ENCODE results near the gene HSBP1. TPM values are rescaled to one million over a fixed set of nuclear protein-coding genes. Genes with fewer than 3 reads are reported as not detected.

The HSBP1 gene
- 8.8 and 20.6 TPM in 2 replicates for total RNA-seq (2012; rRNA removed)
- polyA plus RNA-seq (2012; rRNA removed), result 65.2 and 125 TPM in 2 replicates
- polyA plus RNA-seq (2012; cell fraction: cytosol; rRNA removed), result 4.9 and 5.5 TPM in 2 replicates
- 5.2 and 22.2 TPM in 2 replicates for polyA plus RNA-seq (2012; cell fraction: nucleus; rRNA removed; ENCODE audit: low replicate concordance)
- percentile 66 among the genes with signal in this experiment for Bru-seq, nascent RNA
- percentile 76 among the genes with signal in this experiment for BruChase-seq, experiment 1, labeled RNA remaining after a 6-hour chase
- percentile 64 among the genes with signal in this experiment for BruChase-seq, experiment 2, labeled RNA remaining after a 2-hour chase
- long read RNA-seq, full-length matches to known transcripts, result 178 of 184 reads
- long read RNA-seq, partial matches to known transcripts, result 1 of 184 reads
- long read RNA-seq, other reads (novel, unspliced or antisense), result 5 of 184 reads

DNA sequence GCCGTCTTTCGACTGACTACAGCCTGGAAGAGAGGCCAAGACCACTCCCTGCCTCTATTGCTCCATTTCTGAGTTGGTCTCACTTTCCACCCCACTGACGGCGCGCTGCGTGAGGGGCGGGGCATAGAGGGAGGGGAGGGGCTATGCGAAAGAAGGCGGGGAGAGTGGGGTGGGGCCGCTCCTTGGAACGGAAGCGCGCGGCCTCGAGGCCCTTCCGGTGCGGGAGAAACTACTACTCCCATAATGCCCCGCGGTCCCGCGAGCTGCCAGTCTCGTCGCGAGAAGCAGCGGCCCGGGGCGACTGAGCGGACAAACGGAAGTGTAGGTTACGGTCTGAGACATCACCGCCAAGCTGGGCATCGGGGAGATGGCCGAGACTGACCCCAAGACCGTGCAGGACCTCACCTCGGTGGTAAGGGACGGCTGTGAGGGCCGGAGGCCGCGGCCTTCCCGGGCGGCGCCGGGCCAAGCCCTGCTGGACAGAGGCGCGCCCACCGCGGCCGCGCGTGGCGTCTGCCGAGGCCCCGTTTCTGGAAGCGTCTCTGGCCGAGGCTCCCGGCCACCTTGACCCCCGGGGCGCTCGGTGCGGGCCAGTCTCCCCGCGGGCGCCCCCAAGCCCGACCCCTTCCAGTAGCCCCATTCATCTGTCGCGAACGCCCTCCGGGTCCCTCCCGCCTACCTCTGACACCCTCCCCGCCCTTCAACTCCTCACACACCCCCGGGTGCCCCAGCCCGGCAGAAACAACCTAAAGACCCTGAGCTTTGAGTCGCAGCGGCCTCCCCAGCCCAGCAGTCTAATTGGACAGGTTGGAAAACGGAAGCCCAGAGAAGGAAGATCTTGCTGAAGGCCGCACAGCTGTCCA is at the start of gene HSBP1:
Gene HSBP1, plus strand, starts transcription at position 269 of the 863 bp plus-strand sequence. Its CDS starts 99 bp downstream, at position 368.
- POLR2A ChIA-PET (ENCODE audit: unreplicated experiment), result no interaction called here

More for the DNA sequence above, at the start of gene HSBP1:
- H3K9me1 ChIP-seq (ENCODE audit: insufficient read depth, low read length), result peaks cover 5% of the 10 kb centered on the region
- peak within 1 kb of the TSS; percentile 66; the same call in 1 of the 2 replicates for H4K91ac ChIP-seq (ENCODE audit: insufficient read depth, low read depth, low read length)
- peak within 1 kb of the TSS; percentile 93 for H3K14ac ChIP-seq (replicated peaks; ENCODE audit: low read depth, low read length)
- peak within 1 kb of the TSS; percentile 99 for H2AFZ ChIP-seq (replicated peaks; ENCODE audit: low read length, poor library complexity)
- peak within 1 kb of the TSS; percentile 90; the same call in 1 of the 2 replicates for H3K23ac ChIP-seq (ENCODE audit: low read depth, low read length)
- H3K27ac ChIP-seq (ENCODE audit: insufficient read depth, low read length), result peak within 1 kb of the TSS; percentile 86
- H3K4me1 ChIP-seq (ENCODE audit: control insufficient read depth, insufficient read depth, low read length), result peaks cover 6% of the 10 kb centered on the region
- dilution Hi-C loops (cut with HindIII; ENCODE audit: low sequenced_read_pairs, unreplicated experiment), result no loop called here
- H2AK5ac ChIP-seq (ENCODE audit: low read depth, low read length), result peak within 1 kb of the TSS; percentile 57; the same call in 1 of the 2 replicates
- H3K27me3 ChIP-seq (ENCODE audit: control insufficient read depth, insufficient read depth, low read length), result no peaks in the 10 kb centered on the region
- H2BK120ac ChIP-seq (ENCODE audit: low read depth, low read length), result peak within 1 kb of the TSS; percentile 43; the same call in 1 of the 2 replicates
- no peak within 1 kb of the TSS; the same call in 2 of the 3 replicates for H2BK15ac ChIP-seq (ENCODE audit: low read depth, low read length)
- ATAC-seq (ENCODE audit: low read depth), result peak; percentile 96
- H3K56ac ChIP-seq (ENCODE audit: extremely low read depth, insufficient read depth, low read length), result peak within 1 kb of the TSS; percentile 80
- H2BK20ac ChIP-seq (ENCODE audit: low read depth, low read length), result peak within 1 kb of the TSS; percentile 78; the same call in 1 of the 2 replicates
- H3K9me3 ChIP-seq (ENCODE audit: control insufficient read depth, insufficient read depth, low read length), result no peaks in the 10 kb centered on the region
- TF ChIP-seq, protein P1, sequence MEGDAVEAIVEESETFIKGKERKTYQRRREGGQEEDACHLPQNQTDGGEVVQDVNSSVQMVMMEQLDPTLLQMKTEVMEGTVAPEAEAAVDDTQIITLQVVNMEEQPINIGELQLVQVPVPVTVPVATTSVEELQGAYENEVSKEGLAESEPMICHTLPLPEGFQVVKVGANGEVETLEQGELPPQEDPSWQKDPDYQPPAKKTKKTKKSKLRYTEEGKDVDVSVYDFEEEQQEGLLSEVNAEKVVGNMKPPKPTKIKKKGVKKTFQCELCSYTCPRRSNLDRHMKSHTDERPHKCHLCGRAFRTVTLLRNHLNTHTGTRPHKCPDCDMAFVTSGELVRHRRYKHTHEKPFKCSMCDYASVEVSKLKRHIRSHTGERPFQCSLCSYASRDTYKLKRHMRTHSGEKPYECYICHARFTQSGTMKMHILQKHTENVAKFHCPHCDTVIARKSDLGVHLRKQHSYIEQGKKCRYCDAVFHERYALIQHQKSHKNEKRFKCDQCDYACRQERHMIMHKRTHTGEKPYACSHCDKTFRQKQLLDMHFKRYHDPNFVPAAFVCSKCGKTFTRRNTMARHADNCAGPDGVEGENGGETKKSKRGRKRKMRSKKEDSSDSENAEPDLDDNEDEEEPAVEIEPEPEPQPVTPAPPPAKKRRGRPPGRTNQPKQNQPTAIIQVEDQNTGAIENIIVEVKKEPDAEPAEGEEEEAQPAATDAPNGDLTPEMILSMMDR (conservative IDR thresholded peaks at IDR 0.05; ENCODE audit: low read depth, low read length), result no peak
- TF ChIP-seq MXI1 (IDR thresholded peaks at IDR 0.05; ENCODE audit: borderline replicate concordance, low read depth, low read length) (peak; percentile 71; the same call in 1 of the 2 replicates), ELK1 (IDR thresholded peaks at IDR 0.05; ENCODE audit: borderline replicate concordance, low read depth, low read length) (no peak), POLR2A (IDR thresholded peaks at IDR 0.05; ENCODE audit: low read depth, low read length) (peak; percentile 46; the same call in 1 of the 2 replicates), MAZ (IDR thresholded peaks at IDR 0.05; ENCODE audit: borderline replicate concordance, low read depth, low read length) (peak; percentile 69; the same call in 1 of the 2 replicates)
- H3K4ac ChIP-seq (ENCODE audit: low read depth, low read length), result peak within 1 kb of the TSS; percentile 91
- peak within 1 kb of the TSS; percentile 94 for H3K4me2 ChIP-seq (ENCODE audit: low read depth, low read length)
- H4K20me1 ChIP-seq (ENCODE audit: insufficient read depth, low read length), result peaks cover 9% of the 10 kb centered on the region; the same call in 1 of the 2 replicates
- CTCF ChIA-PET, result no interaction called here
- intact Hi-C loops (cut with micrococcal nuclease), result loop anchor here (5.0 kb wide), 1 partner anchor 121 kb away; no protein-coding TSS in a partner anchor
- peak within 1 kb of the TSS; percentile 83 for H3K18ac ChIP-seq (ENCODE audit: low read depth, low read length)
- 0% methylated on average over 18 of the region's 76 CpGs; no CpG with 5 or more reads in 1 of the 2 experiments for WGBS, 2 experiments (ENCODE audit: extremely low coverage in 2 of 2, insufficient read length in 1 of 2)
- H2BK5ac ChIP-seq (ENCODE audit: low read depth, low read length, poor library complexity, severe bottlenecking), result peak within 1 kb of the TSS; percentile 72
- peak within 1 kb of the TSS; percentile 97 for H3K9ac ChIP-seq (ENCODE audit: low read depth, low read length)
- H3K36me3 ChIP-seq (ENCODE audit: control insufficient read depth, insufficient read depth, low read length), result peaks cover 4% of the 10 kb centered on the region; the same call in 1 of the 2 replicates
- peak; percentile 86 for DNase-seq
- no TSS peak for BruUV-seq (replicated peaks)
- peak within 1 kb of the TSS; percentile 96 for H3K4me3 ChIP-seq (ENCODE audit: insufficient read depth, low read depth, low read length)
- H4K8ac ChIP-seq (ENCODE audit: low read depth in 2 of 2, low read length in 2 of 2), result peak within 1 kb of the TSS; percentile 77 to 100
- peak within 1 kb of the TSS; percentile 82 for H4K5ac ChIP-seq (ENCODE audit: low read depth, low read length)
- in situ Hi-C loops (cut with MboI; ENCODE audit: low sequenced_read_pairs), result no loop called here
- H2AK9ac ChIP-seq (replicated peaks; ENCODE audit: low read depth, low read length, poor library complexity), result peak within 1 kb of the TSS; percentile 94
- H3K79me1 ChIP-seq (ENCODE audit: low read depth in 1 of 2, low read length in 2 of 2), result peaks cover 20 to 26% of the 10 kb centered on the region in 2 experiments
